ENCODE measurements around the gene COMMD10.

COMMD10 gene

GRCh38 chr5:116306846-116307245 lies 222.0 kb downstream of the COMMD10 start:
- no peak for DNase-seq (ENCODE audit: low read depth in 2 of 2)
- no peak for TF ChIP-seq CTCF (IDR thresholded peaks at IDR 0.05; ENCODE audit: low read depth, low read length)
- no peak overlapping the region for H3K4me3 ChIP-seq (replicated peaks in 1 of 2; ENCODE audit: low read depth in 2 of 2, low read length in 2 of 2)

GRCh38 chr5:116308391-116308790 lies 223.6 kb downstream of the COMMD10 start:
- H3K4me3 ChIP-seq (replicated peaks in 1 of 2; ENCODE audit: low read depth in 2 of 2, low read length in 2 of 2), result no peak overlapping the region
- peak in 1 of 2 donors; percentile 4 for DNase-seq (ENCODE audit: low read depth in 2 of 2)
- no peak for TF ChIP-seq CTCF (IDR thresholded peaks at IDR 0.05; ENCODE audit: low read depth, low read length)

- H3K4me3 ChIP-seq (replicated peaks in 1 of 2; ENCODE audit: low read depth in 2 of 2, low read length in 2 of 2), result no peak overlapping the region
- no peak for TF ChIP-seq CTCF (IDR thresholded peaks at IDR 0.05; ENCODE audit: low read depth, low read length)
- no peak for DNase-seq (ENCODE audit: low read depth in 2 of 2)
These were observed 228.5 kb downstream of the COMMD10 start for GRCh38 chr5:116313366-116313765.

GRCh38 chr5:116315531-116315930 lies 230.7 kb downstream of the COMMD10 start:
- TF ChIP-seq CTCF (IDR thresholded peaks at IDR 0.05; ENCODE audit: low read depth, low read length), result no peak
- no peak overlapping the region for H3K4me3 ChIP-seq (replicated peaks in 1 of 2; ENCODE audit: low read depth in 2 of 2, low read length in 2 of 2)
- DNase-seq (ENCODE audit: low read depth in 2 of 2), result no peak

- TF ChIP-seq CTCF (IDR thresholded peaks at IDR 0.05; ENCODE audit: low read depth, low read length), result no peak
- H3K4me3 ChIP-seq (replicated peaks in 1 of 2; ENCODE audit: low read depth in 2 of 2, low read length in 2 of 2), result no peak overlapping the region
- no peak for DNase-seq (ENCODE audit: low read depth in 2 of 2)
These were observed 233.4 kb downstream of the COMMD10 start for GRCh38 chr5:116318091-116318854.

GRCh38 chr5:116320486-116320885 lies 235.7 kb downstream of the COMMD10 start:
- peak; percentile 35 for DNase-seq (ENCODE audit: low read depth in 2 of 2)
- TF ChIP-seq CTCF (IDR thresholded peaks at IDR 0.05; ENCODE audit: low read depth, low read length), result no peak
- no peak overlapping the region for H3K4me3 ChIP-seq (replicated peaks in 1 of 2; ENCODE audit: low read depth in 2 of 2, low read length in 2 of 2)

GRCh38 chr5:116329503-116329902 lies 244.7 kb downstream of the COMMD10 start:
- no peak for DNase-seq (ENCODE audit: low read depth in 2 of 2)
- no peak overlapping the region for H3K4me3 ChIP-seq (replicated peaks in 1 of 2; ENCODE audit: low read depth in 2 of 2, low read length in 2 of 2)
- TF ChIP-seq CTCF (IDR thresholded peaks at IDR 0.05; ENCODE audit: low read depth, low read length), result no peak

Data from cardiac fibroblast (primary cell).